VCaP (cell line): ENCODE results near the gene GARNL3.

Experiments
- H3K27ac ChIP-seq: fragments of 450-650 bp; 2 replicates; pipeline ENCODE4 v1.5.1; 2017
- CTCF ChIP-seq: fragments of 450-650 bp; conservative IDR thresholded peaks from 2 replicates; pipeline ENCODE4 v1.5.1; 2017; ENCODE audit warnings: mild to moderate bottlenecking, moderate library complexity

Gene GARNL3

GRCh38 chr9:127303830-127304229, 39.3 kb downstream of the GARNL3 start:
- H3K27ac ChIP-seq: peak overlapping the region; percentile 1; the same call in 1 of the 2 replicates

GRCh38 chr9:127305206-127305837, 40.7 kb downstream of the GARNL3 start:
- no peak overlapping the region for H3K27ac ChIP-seq
- TF ChIP-seq CTCF: no peak

More at GRCh38 chr9:127303830-127304229, 39.3 kb downstream of the GARNL3 start:
- no peak for TF ChIP-seq CTCF

- no peak overlapping the region for H3K27ac ChIP-seq
- TF ChIP-seq CTCF: no peak
Observed at GRCh38 chr9:127305838-127306226, 41.3 kb downstream of the GARNL3 start.

- no peak for TF ChIP-seq CTCF
- H3K27ac ChIP-seq: no peak overlapping the region
Observed at GRCh38 chr9:127307802-127308201, 43.2 kb downstream of the GARNL3 start.

- peak overlapping the region; percentile 38 for H3K27ac ChIP-seq
- no peak for TF ChIP-seq CTCF
Observed at GRCh38 chr9:127308652-127309434, 44.3 kb downstream of the GARNL3 start.

- no peak for TF ChIP-seq CTCF
- H3K27ac ChIP-seq: peak overlapping the region; percentile 38; the same call in 1 of the 2 replicates
Observed at GRCh38 chr9:127309715-127310114, 45.1 kb downstream of the GARNL3 start.

GRCh38 chr9:127311239-127311741, 46.7 kb downstream of the GARNL3 start:
- peak overlapping the region; percentile 30 for H3K27ac ChIP-seq
- TF ChIP-seq CTCF: peak; percentile 52
